ENCODE data around the gene KRT23.

The KRT23 gene

DNA sequence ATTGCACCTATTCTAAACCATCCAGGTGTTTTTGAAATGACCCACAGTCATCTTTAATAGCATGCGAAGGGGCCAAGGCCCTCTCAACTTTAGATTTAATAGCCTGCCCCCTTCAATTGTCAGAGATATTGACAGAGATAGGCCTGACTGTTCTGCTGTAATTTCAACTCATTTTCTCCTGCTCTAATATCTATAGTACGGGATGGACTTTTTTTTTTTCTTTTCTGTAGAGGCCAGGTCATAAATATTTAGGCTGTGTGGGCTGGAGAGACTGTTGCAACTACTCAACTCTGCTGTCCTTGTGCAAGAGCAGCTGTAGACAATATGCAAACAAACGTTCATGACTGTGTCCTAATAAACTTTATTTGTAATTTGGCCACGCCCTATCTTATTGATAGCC is 27.7 kb downstream of the KRT23 start:
- DNase-seq (ENCODE audit: low spot score), result no peak

DNA sequence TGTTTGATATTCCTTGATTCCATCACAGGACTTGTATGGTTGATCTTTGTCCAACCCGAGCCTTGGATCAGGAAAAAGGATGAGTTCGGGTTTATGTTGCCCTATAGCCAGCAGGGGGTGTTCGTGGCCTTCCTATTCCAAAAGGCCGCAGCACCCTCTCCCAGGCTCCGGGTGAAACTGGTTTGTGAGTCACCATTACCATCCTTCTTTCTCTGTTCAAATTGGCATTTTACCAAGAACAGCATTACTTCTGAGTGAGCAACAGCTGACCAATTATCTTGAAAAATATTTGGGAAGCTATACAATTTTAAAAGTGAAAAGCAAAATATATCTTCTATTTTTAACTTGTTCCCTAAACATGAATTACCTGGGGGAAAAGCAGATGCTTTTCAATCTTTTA is 28.1 kb downstream of the KRT23 start:
- peak; percentile 98 for DNase-seq (ENCODE audit: low spot score)

- DNase-seq (ENCODE audit: low spot score), result no peak
Observed at GRCh38 chr17:40906613-40907012, 30.8 kb downstream of the KRT23 start.

DNA sequence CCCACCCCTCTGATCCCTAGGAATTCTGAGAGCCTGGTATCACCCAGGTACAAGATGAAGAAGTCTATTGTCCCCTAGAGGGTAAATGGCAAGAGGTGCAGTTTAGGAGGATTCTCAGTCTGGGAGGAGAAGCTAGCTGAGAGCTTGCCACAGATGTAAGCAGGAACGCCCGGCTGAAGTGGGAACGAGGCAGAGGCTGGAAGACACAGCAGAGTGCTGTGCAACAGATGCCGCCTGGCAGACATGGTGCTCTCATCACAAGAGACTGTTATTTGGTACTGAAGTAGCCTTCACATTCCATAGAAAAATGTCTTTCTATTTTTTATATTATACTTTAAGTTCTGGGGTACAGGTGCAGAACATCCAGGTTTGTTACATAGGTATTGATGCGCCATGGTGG is 32.1 kb downstream of the KRT23 start:
- no peak for DNase-seq (ENCODE audit: low spot score)

DNA sequence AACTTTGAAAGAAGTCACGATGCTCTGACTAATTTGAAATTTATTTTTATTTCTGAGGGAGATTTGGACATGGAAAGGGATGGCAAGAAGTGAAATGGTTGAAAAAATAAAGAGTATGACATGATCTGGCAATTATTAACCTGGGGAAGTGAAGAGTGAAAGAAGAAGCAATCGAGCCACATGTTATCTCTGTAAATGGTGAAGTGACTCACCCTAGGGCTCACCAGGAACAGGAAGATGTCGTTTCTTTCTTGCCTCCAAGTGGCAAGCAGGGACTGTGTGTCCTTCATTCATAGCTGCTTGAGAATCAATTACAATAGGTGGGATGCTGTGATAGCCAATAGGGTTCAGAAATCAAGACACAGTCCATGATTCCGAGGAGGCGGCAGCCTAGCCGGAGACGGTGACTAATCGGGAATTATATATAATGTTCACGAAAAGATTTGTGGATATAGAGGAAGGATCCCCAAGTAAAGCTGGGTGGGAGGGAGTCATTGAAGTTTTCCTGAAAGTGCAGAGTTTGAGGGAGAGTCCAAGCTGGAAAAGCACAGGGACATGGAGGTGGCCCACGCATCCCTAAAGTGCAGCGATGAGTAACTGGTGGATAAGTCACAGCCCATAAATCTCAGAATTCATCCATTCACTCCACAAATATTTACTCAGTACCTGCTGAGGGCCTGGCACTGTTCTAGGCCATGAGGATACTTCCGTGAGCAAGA is 34.2 kb downstream of the KRT23 start:
- peak; percentile 99 for DNase-seq (ENCODE audit: low spot score)

- DNase-seq (ENCODE audit: low spot score), result no peak
Observed at GRCh38 chr17:40902498-40902897, 34.9 kb downstream of the KRT23 start.

GRCh38 chr17:40901981-40902474 is 35.4 kb downstream of the KRT23 start:
- DNase-seq (ENCODE audit: low spot score), result peak; percentile 94

DNA sequence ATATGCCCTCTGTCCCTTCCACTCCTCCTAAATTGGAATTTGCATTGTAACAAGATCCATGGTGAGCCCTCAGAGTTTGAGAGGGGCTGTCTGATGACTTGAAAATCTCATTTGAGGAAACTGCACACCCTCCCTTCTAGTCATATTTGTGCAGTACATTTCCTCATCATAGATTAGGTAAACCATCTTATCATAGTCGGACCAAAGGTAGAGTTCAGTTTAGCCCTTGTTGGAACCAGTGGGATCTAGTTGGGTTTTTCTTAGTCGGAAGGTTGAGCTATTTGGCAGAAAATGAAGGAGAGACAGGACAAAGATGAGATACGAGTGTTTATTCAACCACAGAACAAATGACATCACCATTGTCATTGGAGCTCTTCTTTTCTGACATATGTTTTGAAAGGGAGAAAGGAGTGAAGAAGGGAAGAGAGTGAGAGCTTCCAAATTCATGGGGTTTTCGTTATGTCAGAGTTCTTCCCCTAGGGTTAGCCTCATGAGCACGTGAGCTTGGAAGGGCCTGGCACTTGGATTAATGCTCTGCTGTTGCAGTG is 36.6 kb downstream of the KRT23 start:
- no peak for DNase-seq (ENCODE audit: low spot score)

DNA sequence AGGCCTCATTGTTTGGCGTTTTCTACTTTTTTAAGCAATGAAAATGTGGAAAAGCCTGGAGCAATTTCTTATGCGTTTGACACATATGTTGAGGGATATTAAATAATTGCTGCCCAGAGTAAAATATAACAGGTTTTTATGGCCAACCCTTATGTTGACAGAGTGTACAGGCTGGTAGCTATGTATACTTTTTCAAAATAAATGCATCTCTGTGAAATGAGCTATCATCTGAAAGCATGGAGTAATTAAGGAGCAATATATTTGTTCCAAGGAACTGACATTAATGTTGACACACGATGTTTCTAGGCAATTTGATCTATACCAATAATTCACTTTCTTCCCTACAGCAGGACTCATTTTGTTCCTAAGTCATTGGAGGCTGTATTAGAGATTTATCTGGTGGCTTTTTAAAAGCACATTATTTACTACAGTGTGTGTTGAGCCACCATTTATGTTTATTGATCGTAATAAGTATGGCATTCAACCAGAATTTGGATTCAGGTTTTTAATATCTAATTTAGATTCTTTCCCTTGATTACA is 40.5 kb downstream of the KRT23 start:
- DNase-seq (ENCODE audit: low spot score), result no peak

GRCh38 chr17:40895106-40895730 is 42.2 kb downstream of the KRT23 start:
- no peak for DNase-seq (ENCODE audit: low spot score)

DNA sequence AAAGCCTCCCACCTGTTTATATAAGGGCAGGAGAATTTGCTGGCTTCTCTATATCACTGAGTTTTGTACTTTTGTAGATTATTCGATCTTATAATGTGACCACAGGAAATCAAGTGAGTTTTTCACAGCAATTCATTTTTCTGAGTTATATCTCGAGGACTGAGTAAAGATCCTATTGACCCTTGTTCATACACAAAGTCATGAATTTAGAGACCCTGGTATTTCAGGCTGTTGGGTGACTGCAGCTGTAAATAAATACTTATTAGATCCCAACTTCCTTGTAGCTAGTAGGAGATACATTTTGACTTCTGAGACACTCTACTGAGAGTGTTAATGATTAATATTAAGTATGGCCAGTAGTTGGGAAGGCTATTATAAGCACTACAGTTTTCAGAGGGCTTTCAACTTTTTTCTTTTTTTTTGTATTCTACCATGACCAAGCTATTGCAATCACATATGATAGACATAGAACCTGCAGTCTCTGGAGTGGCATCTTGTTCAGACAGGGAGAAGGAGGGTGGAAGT is 49.2 kb downstream of the KRT23 start:
- peak; percentile 59 for DNase-seq (ENCODE audit: low spot score)

GRCh38 chr17:40886090-40886489 is 51.4 kb downstream of the KRT23 start:
- peak; percentile 55 for DNase-seq (ENCODE audit: low spot score)

GRCh38 chr17:40884708-40885512 is 52.5 kb downstream of the KRT23 start, which contains the start of gene KRT20:
Gene KRT20 (minus strand): TSS chr17:40885242. CDS start chr17:40885185, 57 bp downstream.
- no peak for DNase-seq (ENCODE audit: low spot score)

GRCh38 chr17:40883626-40884334 is 53.7 kb downstream of the KRT23 start:
- DNase-seq (ENCODE audit: low spot score), result no peak

GRCh38 chr17:40883031-40883430 is 54.4 kb downstream of the KRT23 start:
- DNase-seq (ENCODE audit: low spot score), result no peak

- no peak for DNase-seq (ENCODE audit: low spot score)
Observed at GRCh38 chr17:40879026-40879425, 58.4 kb downstream of the KRT23 start.

- no peak for DNase-seq (ENCODE audit: low spot score)
Observed at GRCh38 chr17:40878044-40878443, 59.4 kb downstream of the KRT23 start.

DNA sequence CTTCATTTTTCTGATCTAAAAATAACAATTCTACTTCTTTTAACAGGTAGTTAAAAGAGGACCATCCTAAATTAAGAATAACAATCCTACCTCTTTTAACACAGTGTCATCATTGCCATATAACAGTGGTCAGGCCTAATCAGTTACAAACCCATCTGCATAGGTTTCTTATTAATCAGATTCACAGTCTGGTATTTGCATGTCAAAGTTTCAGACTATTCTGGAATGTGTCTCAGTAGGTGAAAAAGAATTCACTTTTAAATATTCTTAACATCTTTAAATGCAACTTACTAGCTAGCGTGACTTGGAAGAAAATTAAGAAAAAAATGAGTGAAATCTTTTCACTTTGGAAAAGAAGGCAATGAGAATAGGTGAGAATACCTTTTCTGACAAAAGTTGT is 63.6 kb downstream of the KRT23 start:
- no peak for DNase-seq (ENCODE audit: low spot score)

DNA sequence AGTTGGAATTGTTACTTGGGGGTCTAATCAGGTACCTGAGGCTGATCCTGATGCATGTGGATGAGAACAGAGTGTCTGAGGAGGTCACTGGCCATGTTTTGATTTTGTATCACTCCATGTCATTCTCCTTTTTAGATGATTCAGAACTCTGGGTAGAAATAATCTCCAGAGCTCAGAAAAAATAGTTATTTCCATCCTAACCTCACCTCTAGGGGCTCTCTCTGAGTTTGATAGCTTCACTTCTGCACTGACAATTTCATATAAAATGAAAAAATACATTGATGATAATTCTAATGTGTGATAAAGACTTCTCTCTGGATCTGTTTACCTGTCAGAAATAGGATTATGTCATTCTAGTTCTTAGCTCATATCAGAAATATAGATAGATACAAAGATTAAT is 64.2 kb downstream of the KRT23 start:
- DNase-seq (ENCODE audit: low spot score), result no peak
